Measurements from ENCODE around the gene SLC25A29. TPM values are rescaled to one million over a fixed set of nuclear protein-coding genes. Genes with fewer than 3 reads are reported as not detected.
"Not testable (repeated sequence)": the region's sequence is repeated elsewhere in the genome, so short reads cannot be mapped to it uniquely, and the experiment has no call there.

Gene SLC25A29
- total and polyA plus RNA-seq, 7 donors, result 3.0 to 40.4 (median 26.7) TPM

- WGBS, 2 donors, result 77 to 79% methylated on average over 8 of the region's 8 CpGs
- H3K36me3 ChIP-seq, result no peaks in the 10 kb centered on the region
- no peaks in the 10 kb centered on the region for H3K9me3 ChIP-seq
- H3K27ac ChIP-seq, result peak overlapping the region in 2 of 4 donors; percentile 4 to 27
- TF ChIP-seq EP300 (IDR thresholded peaks at IDR 0.05), result no peak
- TF ChIP-seq POLR2AphosphoS5 (IDR thresholded peaks at IDR 0.05), result peak in 1 of 4 donors; percentile 18
- TF ChIP-seq POLR2A (IDR thresholded peaks at IDR 0.05), result no peak
- TF ChIP-seq, protein P1, sequence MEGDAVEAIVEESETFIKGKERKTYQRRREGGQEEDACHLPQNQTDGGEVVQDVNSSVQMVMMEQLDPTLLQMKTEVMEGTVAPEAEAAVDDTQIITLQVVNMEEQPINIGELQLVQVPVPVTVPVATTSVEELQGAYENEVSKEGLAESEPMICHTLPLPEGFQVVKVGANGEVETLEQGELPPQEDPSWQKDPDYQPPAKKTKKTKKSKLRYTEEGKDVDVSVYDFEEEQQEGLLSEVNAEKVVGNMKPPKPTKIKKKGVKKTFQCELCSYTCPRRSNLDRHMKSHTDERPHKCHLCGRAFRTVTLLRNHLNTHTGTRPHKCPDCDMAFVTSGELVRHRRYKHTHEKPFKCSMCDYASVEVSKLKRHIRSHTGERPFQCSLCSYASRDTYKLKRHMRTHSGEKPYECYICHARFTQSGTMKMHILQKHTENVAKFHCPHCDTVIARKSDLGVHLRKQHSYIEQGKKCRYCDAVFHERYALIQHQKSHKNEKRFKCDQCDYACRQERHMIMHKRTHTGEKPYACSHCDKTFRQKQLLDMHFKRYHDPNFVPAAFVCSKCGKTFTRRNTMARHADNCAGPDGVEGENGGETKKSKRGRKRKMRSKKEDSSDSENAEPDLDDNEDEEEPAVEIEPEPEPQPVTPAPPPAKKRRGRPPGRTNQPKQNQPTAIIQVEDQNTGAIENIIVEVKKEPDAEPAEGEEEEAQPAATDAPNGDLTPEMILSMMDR (IDR thresholded peaks at IDR 0.05), result no peak
- no peak overlapping the region for H3K4me3 ChIP-seq
- DNase-seq, result no peak
- H3K4me1 ChIP-seq, result peaks cover 0 to 34% (median 28%) of the 10 kb centered on the region in 4 donors
- intact Hi-C loops (cut with DNase I), result no loop called here
- peaks cover 5 to 15% (median 5%) of the 10 kb centered on the region in 3 donors for H3K27me3 ChIP-seq
These were observed 2.9 kb upstream of the SLC25A29 start for GRCh38 chr14:100309028-100309737.

DNA sequence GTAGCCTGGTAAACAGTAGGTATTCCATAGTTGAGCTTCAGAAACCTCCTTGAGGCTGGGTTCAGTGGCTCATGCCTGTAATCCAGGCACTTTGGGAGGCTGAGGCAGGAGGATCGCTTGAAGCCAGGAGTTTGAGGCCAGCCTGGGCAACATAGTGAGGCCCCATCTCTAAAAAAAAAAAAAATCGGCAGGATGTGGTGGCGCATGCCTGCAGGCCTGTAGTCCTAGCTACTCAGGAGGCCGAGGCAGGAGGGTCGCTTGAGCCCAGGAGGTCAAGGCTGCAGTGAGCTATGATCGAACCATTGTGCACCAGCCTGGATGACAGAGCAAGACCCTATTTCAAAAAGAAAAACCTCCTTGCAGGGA is 2.2 kb upstream of the SLC25A29 start:
- Histone ChIP-seq H3K4me1 (peaks cover 0 to 36% (median 29%) of the 10 kb centered on the region in 4 donors), H3K27me3 (peaks cover 5 to 11% (median 5%) of the 10 kb centered on the region in 3 donors)
- H3K27ac ChIP-seq; H3K4me3 ChIP-seq; intact Hi-C loops (cut with DNase I); H3K36me3 ChIP-seq; DNase-seq; H3K9me3 ChIP-seq: not testable (repeated sequence)
- WGBS, 2 donors, result 81 to 86% methylated on average over 6 of the region's 6 CpGs

- H3K4me1 ChIP-seq, result peaks cover 0 to 36% (median 29%) of the 10 kb centered on the region in 4 donors
- peak overlapping the region in 3 of 4 donors; percentile 65 to 98 (median 74) for H3K4me3 ChIP-seq
- TF ChIP-seq, protein P1 (IDR thresholded peaks at IDR 0.05), result no peak
- TF ChIP-seq EP300 (IDR thresholded peaks at IDR 0.05), result no peak
- no peak for TF ChIP-seq POLR2AphosphoS5 (IDR thresholded peaks at IDR 0.05)
- no peak for TF ChIP-seq POLR2A (IDR thresholded peaks at IDR 0.05)
- peaks cover 2 to 5% (median 2%) of the 10 kb centered on the region in 3 donors for H3K27me3 ChIP-seq
- 77 to 89% methylated on average over 5 of the region's 5 CpGs for WGBS, 2 donors
- intact Hi-C loops (cut with DNase I), result loop anchor here (2.0 kb wide), 2 partner anchors 67 to 69 kb away; partner anchors contain the start of gene WDR25
- no peaks in the 10 kb centered on the region for H3K36me3 ChIP-seq
- no peak for DNase-seq
- no peaks in the 10 kb centered on the region for H3K9me3 ChIP-seq
- H3K27ac ChIP-seq, result peak overlapping the region; percentile 85 to 92 (median 90)
These were observed 1.7 kb upstream of the SLC25A29 start for GRCh38 chr14:100307766-100308426.

GRCh38 chr14:100306998-100307765 is 938 bp upstream of the SLC25A29 start:
- WGBS, 2 donors, result 4 to 11% methylated on average over 49 of the region's 49 CpGs
- peaks cover 0 to 36% (median 29%) of the 10 kb centered on the region in 4 donors for H3K4me1 ChIP-seq
- H3K27ac ChIP-seq, result peak overlapping the region; percentile 85 to 92 (median 90)
- no peak for DNase-seq
- TF ChIP-seq POLR2A (IDR thresholded peaks at IDR 0.05), result no peak
- no peak for TF ChIP-seq EP300 (IDR thresholded peaks at IDR 0.05)
- TF ChIP-seq POLR2AphosphoS5 (IDR thresholded peaks at IDR 0.05), result no peak
- TF ChIP-seq, protein P1 (IDR thresholded peaks at IDR 0.05), result no peak
- no peaks in the 10 kb centered on the region for H3K9me3 ChIP-seq
- H3K27me3 ChIP-seq, result no peaks in the 10 kb centered on the region
- intact Hi-C loops (cut with DNase I), result loop anchor here (2.0 kb wide), 2 partner anchors 66 to 70 kb away; partner anchors contain the start of gene WDR25
- peak overlapping the region; percentile 65 to 98 (median 75) for H3K4me3 ChIP-seq
- no peaks in the 10 kb centered on the region for H3K36me3 ChIP-seq

Data from sigmoid colon (tissue), 7 donors.